Suppressor macrophage treated with lipopolysaccharide for 4 hours (primary cell): ENCODE data around the gene CCHCR1.
A peak's percentile ranks its signal among the peaks of the same experiment; 100 is the strongest.

ENCODE experiments used
- DNase-seq: peaks from one replicate; pipeline ENCODE4 v3.0.0-alpha.2; 2020

The CCHCR1 gene

GRCh38 chr6:31158863-31159855 lies 1.6 kb upstream of the CCHCR1 start:
- no peak for DNase-seq

GRCh38 chr6:31158140-31158862 lies 699 bp upstream of the CCHCR1 start, which contains the start of gene TCF19:
TSS of gene TCF19 (plus strand) at chr6:31158589. CDS start at chr6:31159470, 881 bp downstream.
- peak; percentile 100 for DNase-seq

- no peak for DNase-seq
Measured at GRCh38 chr6:31156641-31157040, 961 bp downstream of the CCHCR1 start.

- DNase-seq, result no peak
Measured at GRCh38 chr6:31154436-31154835, 3.2 kb downstream of the CCHCR1 start.

GRCh38 chr6:31152781-31153180 lies 4.8 kb downstream of the CCHCR1 start:
- DNase-seq, result no peak

- DNase-seq, result no peak
Measured at GRCh38 chr6:31149827-31150447, 7.7 kb downstream of the CCHCR1 start.

GRCh38 chr6:31145386-31145785 lies 12.2 kb downstream of the CCHCR1 start:
- DNase-seq, result no peak

- DNase-seq, result no peak
Measured at GRCh38 chr6:31144970-31145340, 12.6 kb downstream of the CCHCR1 start.

- no peak for DNase-seq
Measured at GRCh38 chr6:31144296-31144969, 13.2 kb downstream of the CCHCR1 start.

- DNase-seq, result no peak
Measured at GRCh38 chr6:31143148-31143547, 14.5 kb downstream of the CCHCR1 start.

GRCh38 chr6:31142361-31142761 lies 15.2 kb downstream of the CCHCR1 start:
- no peak for DNase-seq

GRCh38 chr6:31140643-31141042 lies 17.0 kb downstream of the CCHCR1 start:
- DNase-seq, result no peak

GRCh38 chr6:31139599-31139998 lies 18.0 kb downstream of the CCHCR1 start:
- DNase-seq, result no peak

- DNase-seq, result no peak
Measured at GRCh38 chr6:31138982-31139381, 18.6 kb downstream of the CCHCR1 start, which contains the start of gene PSORS1C2. TSS of gene PSORS1C2 (minus strand) at chr6:31139066. CDS start at chr6:31139026, 40 bp downstream.

- no peak for DNase-seq
Measured at GRCh38 chr6:31135710-31136109, 21.9 kb downstream of the CCHCR1 start.

GRCh38 chr6:31132806-31133205 lies 24.8 kb downstream of the CCHCR1 start:
- DNase-seq, result no peak

GRCh38 chr6:31131595-31131994 lies 26.0 kb downstream of the CCHCR1 start:
- no peak for DNase-seq

- DNase-seq, result no peak
Measured at GRCh38 chr6:31130751-31131150, 26.9 kb downstream of the CCHCR1 start.

GRCh38 chr6:31129130-31129529 lies 28.5 kb downstream of the CCHCR1 start:
- no peak for DNase-seq

GRCh38 chr6:31128093-31128676 lies 29.4 kb downstream of the CCHCR1 start:
- DNase-seq, result peak; percentile 52

GRCh38 chr6:31126396-31127175 lies 31.0 kb downstream of the CCHCR1 start:
- no peak for DNase-seq
